HEK293 (cell line): ENCODE measurements around the gene GPR119.
A peak's percentile ranks its signal among the peaks of the same experiment; 100 is the strongest.

Source experiments
- CTCF ChIA-PET: fragments of 350-600 bp; formaldehyde crosslinking; extraction: SDS; loops from one replicate; lab custom pipeline; 2021; ENCODE audit warnings: antibody characterized with exemption; lab: Yijun Ruan, JAX
- POLR2A ChIA-PET: fragments of 300-600 bp; formaldehyde crosslinking; extraction: SDS; loops from one replicate; lab custom pipeline; 2020; ENCODE audit warnings: antibody characterized with exemption, inconsistent platforms; lab: Yijun Ruan, JAX
- H3K27ac ChIP-seq: fragments of 200-500 bp; sonication (Bioruptor generic); 2 replicates; pipeline ENCODE4 v1.5.1; 2014; ENCODE audit warnings: low read depth, low read length, control low read depth, inconsistent platforms; ENCODE audit errors: extremely low read depth
- H3K36me3 ChIP-seq, 2 experiments: fragments of 200-500 bp in 1 of 2; sonication (Bioruptor generic) in 1 of 2; 1 replicate in 1 of 2; 2 replicates in 1 of 2; pipeline ENCODE4 v1.5.1; 2014 to 2017; ENCODE audit warnings: inconsistent platforms in 2 of 2, low read length in 2 of 2; ENCODE audit not compliant: control insufficient read depth in 2 of 2, insufficient read depth in 1 of 2
- H3K4me1 ChIP-seq: fragments of 200-500 bp; sonication (Bioruptor generic); 2 replicates; pipeline ENCODE4 v1.5.1; 2014; ENCODE audit warnings: mild to moderate bottlenecking, low read length, inconsistent platforms; ENCODE audit not compliant: control insufficient read depth, insufficient read depth
- H3K4me3 ChIP-seq: 2 replicates; pipeline ENCODE4 v1.5.1; 2011; ENCODE audit warnings: low read depth, mild to moderate bottlenecking, control low read depth, low read length, moderate library complexity
- H3K9me3 ChIP-seq: fragments of 200-500 bp; sonication (Bioruptor generic); 2 replicates; pipeline ENCODE4 v1.5.1; 2014; ENCODE audit warnings: low read depth, low read length, inconsistent platforms; ENCODE audit not compliant: control insufficient read depth, insufficient read depth
- FEZF1 ChIP-seq: fragments of 450-650 bp; formaldehyde crosslinking; IDR thresholded peaks from 2 replicates; pipeline ENCODE4 v1.5.1; 2016; ENCODE audit warnings: missing biosample characterization, missing genetic modification characterization
- GLIS1 ChIP-seq: fragments of 450-650 bp; formaldehyde crosslinking; IDR thresholded peaks from 2 replicates; pipeline ENCODE4 v1.5.1; 2016; ENCODE audit warnings: missing biosample characterization, missing genetic modification characterization
- PATZ1 ChIP-seq: fragments of 450-650 bp; formaldehyde crosslinking; IDR thresholded peaks from 2 replicates; pipeline ENCODE4 v1.5.1; 2016; ENCODE audit warnings: missing biosample characterization, missing genetic modification characterization
- REPIN1 ChIP-seq: fragments of 450-650 bp; formaldehyde crosslinking; IDR thresholded peaks from 2 replicates; pipeline ENCODE4 v1.5.1; 2017; ENCODE audit warnings: missing biosample characterization, missing genetic modification characterization, low read depth
- SP2 ChIP-seq: fragments of 450-650 bp; formaldehyde crosslinking; IDR thresholded peaks from 2 replicates; pipeline ENCODE4 v1.5.1; 2016; ENCODE audit warnings: missing biosample characterization, missing genetic modification characterization
- SP7 ChIP-seq: fragments of 450-650 bp; formaldehyde crosslinking; IDR thresholded peaks from 2 replicates; pipeline ENCODE4 v1.5.1; 2016; ENCODE audit warnings: missing biosample characterization, missing genetic modification characterization
- ZBTB17 ChIP-seq: fragments of 450-650 bp; formaldehyde crosslinking; IDR thresholded peaks from 2 replicates; pipeline ENCODE4 v1.5.1; 2016; ENCODE audit warnings: missing biosample characterization, missing genetic modification characterization
- ZBTB20 ChIP-seq: fragments of 450-650 bp; formaldehyde crosslinking; IDR thresholded peaks from 2 replicates; pipeline ENCODE4 v1.5.1; 2016; ENCODE audit warnings: missing biosample characterization, missing genetic modification characterization
- ZEB2 ChIP-seq: fragments of 450-650 bp; formaldehyde crosslinking; IDR thresholded peaks from 2 replicates; pipeline ENCODE4 v1.5.1; 2016; ENCODE audit warnings: missing biosample characterization, missing genetic modification characterization
- ZNF169 ChIP-seq: fragments of 450-650 bp; formaldehyde crosslinking; IDR thresholded peaks from 2 replicates; pipeline ENCODE4 v1.5.1; 2016; ENCODE audit warnings: missing biosample characterization, missing genetic modification characterization
- ZNF175 ChIP-seq: fragments of 450-650 bp; formaldehyde crosslinking; IDR thresholded peaks from 2 replicates; pipeline ENCODE4 v1.5.1; 2016; ENCODE audit warnings: missing biosample characterization, missing genetic modification characterization
- ZNF341 ChIP-seq: fragments of 450-650 bp; formaldehyde crosslinking; IDR thresholded peaks from 2 replicates; pipeline ENCODE4; 2016; ENCODE audit warnings: low read depth, missing biosample characterization, missing genetic modification characterization
- ZNF366 ChIP-seq: fragments of 450-650 bp; formaldehyde crosslinking; conservative IDR thresholded peaks from 2 replicates; pipeline ENCODE4 v1.5.1; 2016; ENCODE audit warnings: missing biosample characterization, missing genetic modification characterization
- ZNF394 ChIP-seq: fragments of 450-650 bp; formaldehyde crosslinking; IDR thresholded peaks from 2 replicates; pipeline ENCODE4 v1.5.1; 2016; ENCODE audit warnings: missing biosample characterization, missing genetic modification characterization, mild to moderate bottlenecking, moderate library complexity, borderline replicate concordance
- ZNF513 ChIP-seq: fragments of 450-650 bp; IDR thresholded peaks from 2 replicates; pipeline ENCODE4 v1.5.1; 2018; ENCODE audit warnings: missing biosample characterization, missing genetic modification characterization
- ZNF518A ChIP-seq: fragments of 450-650 bp; formaldehyde crosslinking; conservative IDR thresholded peaks from 2 replicates; pipeline ENCODE4 v1.5.1; 2016; ENCODE audit warnings: low read depth, missing biosample characterization, missing genetic modification characterization
- ZNF529 ChIP-seq: fragments of 450-650 bp; formaldehyde crosslinking; IDR thresholded peaks from 2 replicates; pipeline ENCODE4 v1.5.1; 2017; ENCODE audit warnings: missing genetic modification characterization, missing biosample characterization; ENCODE audit not compliant: insufficient replicate concordance
- ZNF571 ChIP-seq: fragments of 450-650 bp; formaldehyde crosslinking; IDR thresholded peaks from 2 replicates; pipeline ENCODE4 v1.5.0; 2017; ENCODE audit warnings: missing biosample characterization, missing genetic modification characterization
- ZNF639 ChIP-seq: fragments of 450-650 bp; formaldehyde crosslinking; IDR thresholded peaks from 2 replicates; pipeline ENCODE4 v1.5.1; 2016; ENCODE audit warnings: missing biosample characterization, missing genetic modification characterization
- ZNF660 ChIP-seq: fragments of 450-650 bp; IDR thresholded peaks from 2 replicates; pipeline ENCODE4 v1.5.1; 2018; ENCODE audit warnings: missing biosample characterization, mild to moderate bottlenecking, missing genetic modification characterization
- ZNF76 ChIP-seq: fragments of 450-650 bp; formaldehyde crosslinking; IDR thresholded peaks from 2 replicates; pipeline ENCODE4; 2016; ENCODE audit warnings: low read depth, missing biosample characterization, missing genetic modification characterization, borderline replicate concordance
- TF ChIP-seq, protein P1 (sequence below): fragments of 450-650 bp; formaldehyde crosslinking; IDR thresholded peaks from 2 replicates; pipeline ENCODE4 v1.5.1; 2017; ENCODE audit warnings: missing biosample characterization, missing genetic modification characterization
- TF ChIP-seq, protein P2 (sequence below): fragments of 450-650 bp; formaldehyde crosslinking; IDR thresholded peaks from 2 replicates; pipeline ENCODE4 v1.5.1; 2016; ENCODE audit warnings: missing biosample characterization, missing genetic modification characterization

GPR119 gene

DNA sequence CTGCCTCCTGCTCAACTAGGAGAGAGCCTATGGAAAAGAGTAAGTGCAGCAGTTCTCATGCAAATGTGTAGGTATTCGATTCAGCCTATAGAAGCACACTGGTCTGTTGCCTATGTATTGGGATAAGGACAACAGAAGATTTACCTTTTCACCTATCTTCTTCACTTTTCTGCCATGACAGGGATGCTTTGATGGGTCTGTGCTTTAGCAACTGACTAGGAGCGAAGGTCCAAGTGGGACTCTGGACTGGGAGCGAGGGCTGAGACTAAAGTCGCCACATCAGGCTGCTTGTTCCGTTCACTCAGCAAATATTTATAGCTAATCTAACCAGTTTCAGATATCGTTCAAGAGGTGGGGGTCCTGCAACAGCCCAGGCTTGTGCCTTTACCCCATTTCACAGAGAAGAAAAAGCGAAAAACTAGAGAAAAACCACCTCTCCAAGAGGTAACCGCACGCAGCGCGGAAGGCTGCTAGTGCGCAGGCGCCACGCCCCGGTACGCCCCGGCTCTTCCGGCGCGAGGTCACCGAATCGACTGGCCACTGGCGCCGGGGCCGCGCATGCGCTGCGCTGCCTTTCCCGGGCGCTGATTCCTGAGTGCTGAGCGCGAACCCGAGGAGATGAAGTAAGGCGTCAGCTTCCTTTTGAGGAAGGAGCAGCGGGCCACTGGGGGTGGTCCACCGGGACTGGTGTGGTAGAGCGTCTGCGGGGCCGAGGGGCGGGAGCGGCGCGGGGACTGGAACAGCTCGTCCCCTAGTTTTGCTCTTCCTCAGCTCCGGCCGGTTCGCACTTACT, 16.1 kb upstream of the GPR119 start, which contains the start of gene RBMX2:
Gene RBMX2 (plus strand): TSS at position 573 of the 793 bp plus-strand sequence. CDS start 46 bp downstream, at position 619.
- H3K4me1 ChIP-seq, result peaks cover 3% of the 10 kb centered on the region; the same call in 1 of the 2 replicates
- peaks cover 0 to 15% of the 10 kb centered on the region in 2 experiments; a peak in 2 of 3 replicates for H3K36me3 ChIP-seq
- peak within 1 kb of the TSS; percentile 35; the same call in 1 of the 2 replicates for H3K27ac ChIP-seq
- POLR2A ChIA-PET, result interaction anchor here (0.7 to 1.7 kb wide), 4 partner anchors 8 to 501 kb away, joined by 3 to 9 read pairs (median 3); partner anchors contain the start of genes ENOX2 and SLC25A14
- H3K9me3 ChIP-seq, result no peaks in the 10 kb centered on the region
- peak within 1 kb of the TSS; percentile 74 for H3K4me3 ChIP-seq
- CTCF ChIA-PET, result interaction anchor here (0.6 to 1.6 kb wide), 4 partner anchors 8 to 12 kb away, joined by 3 to 5 read pairs (median 3); no protein-coding TSS in a partner anchor
- TF ChIP-seq ZNF175 (no peak), SP2 (tag by site-specific recombination) (peak; percentile 82), ZNF76 (tag by site-specific recombination) (no peak), ZNF660 (tag by site-specific recombination) (0 out of 2 replicates have a peak, but pooled peaks have one; percentile 2), ZNF571 (no peak), ZNF394 (peak; percentile 58; the same call in 1 of the 2 replicates), ZBTB17 (tag by site-specific recombination) (peak; percentile 63), ZNF366 (tag by site-specific recombination) (no peak), REPIN1 (0 out of 2 replicates have a peak, but pooled peaks have one; percentile 44), FEZF1 (tag by site-specific recombination) (no peak), ZNF169 (no peak), ZEB2 (tag by site-specific recombination) (0 out of 2 replicates have a peak, but pooled peaks have one; percentile 49), GLIS1 (tag by site-specific recombination) (peak; percentile 48), SP7 (0 out of 2 replicates have a peak, but pooled peaks have one; percentile 13), ZNF639 (tag by site-specific recombination) (no peak), PATZ1 (peak; percentile 51; the same call in 1 of the 2 replicates), ZNF518A (tag by site-specific recombination) (peak; percentile 96), ZNF341 (peak; percentile 98), ZNF513 (tag by site-specific recombination) (peak; percentile 70), ZNF529 (tag by site-specific recombination) (no peak), ZBTB20 (0 out of 2 replicates have a peak, but pooled peaks have one; percentile 68)
- TF ChIP-seq, protein P1, sequence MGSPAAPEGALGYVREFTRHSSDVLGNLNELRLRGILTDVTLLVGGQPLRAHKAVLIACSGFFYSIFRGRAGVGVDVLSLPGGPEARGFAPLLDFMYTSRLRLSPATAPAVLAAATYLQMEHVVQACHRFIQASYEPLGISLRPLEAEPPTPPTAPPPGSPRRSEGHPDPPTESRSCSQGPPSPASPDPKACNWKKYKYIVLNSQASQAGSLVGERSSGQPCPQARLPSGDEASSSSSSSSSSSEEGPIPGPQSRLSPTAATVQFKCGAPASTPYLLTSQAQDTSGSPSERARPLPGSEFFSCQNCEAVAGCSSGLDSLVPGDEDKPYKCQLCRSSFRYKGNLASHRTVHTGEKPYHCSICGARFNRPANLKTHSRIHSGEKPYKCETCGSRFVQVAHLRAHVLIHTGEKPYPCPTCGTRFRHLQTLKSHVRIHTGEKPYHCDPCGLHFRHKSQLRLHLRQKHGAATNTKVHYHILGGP, result no peak
- TF ChIP-seq, protein P2, sequence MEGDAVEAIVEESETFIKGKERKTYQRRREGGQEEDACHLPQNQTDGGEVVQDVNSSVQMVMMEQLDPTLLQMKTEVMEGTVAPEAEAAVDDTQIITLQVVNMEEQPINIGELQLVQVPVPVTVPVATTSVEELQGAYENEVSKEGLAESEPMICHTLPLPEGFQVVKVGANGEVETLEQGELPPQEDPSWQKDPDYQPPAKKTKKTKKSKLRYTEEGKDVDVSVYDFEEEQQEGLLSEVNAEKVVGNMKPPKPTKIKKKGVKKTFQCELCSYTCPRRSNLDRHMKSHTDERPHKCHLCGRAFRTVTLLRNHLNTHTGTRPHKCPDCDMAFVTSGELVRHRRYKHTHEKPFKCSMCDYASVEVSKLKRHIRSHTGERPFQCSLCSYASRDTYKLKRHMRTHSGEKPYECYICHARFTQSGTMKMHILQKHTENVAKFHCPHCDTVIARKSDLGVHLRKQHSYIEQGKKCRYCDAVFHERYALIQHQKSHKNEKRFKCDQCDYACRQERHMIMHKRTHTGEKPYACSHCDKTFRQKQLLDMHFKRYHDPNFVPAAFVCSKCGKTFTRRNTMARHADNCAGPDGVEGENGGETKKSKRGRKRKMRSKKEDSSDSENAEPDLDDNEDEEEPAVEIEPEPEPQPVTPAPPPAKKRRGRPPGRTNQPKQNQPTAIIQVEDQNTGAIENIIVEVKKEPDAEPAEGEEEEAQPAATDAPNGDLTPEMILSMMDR (tag by site-specific recombination), result peak; percentile 12; the same call in 1 of the 2 replicates
